ENCODE results near the gene DDX20.

DDX20 gene

GRCh38 chr1:111742938-111743549, 12.7 kb upstream of the DDX20 start:
- no peak for TF ChIP-seq CTCF (IDR thresholded peaks at IDR 0.05; ENCODE audit: low read depth, low read length, poor library complexity, severe bottlenecking)
- no peak for TF ChIP-seq EZH2phosphoT487 (IDR thresholded peaks at IDR 0.05; ENCODE audit: borderline replicate concordance, low read length)
- Histone ChIP-seq H3K4me2 (ENCODE audit: low read length) (no peak overlapping the region), H3K4me1 (ENCODE audit: control insufficient read depth, low read length) (peaks cover 30% of the 10 kb centered on the region), H3K27me3 (ENCODE audit: control insufficient read depth, low read length) (peaks cover 26% of the 10 kb centered on the region), H4K20me1 (ENCODE audit: control insufficient read depth, insufficient read depth, low read depth, low read length) (no peaks in the 10 kb centered on the region), H3K4me3 (ENCODE audit: low read length) (no peak overlapping the region), H3K9me3 (ENCODE audit: control insufficient read depth, insufficient read depth, low read length) (no peaks in the 10 kb centered on the region), H3K27ac (ENCODE audit: low read depth, low read length) (no peak overlapping the region), H3F3A (ENCODE audit: control insufficient read depth, insufficient read depth) (0 out of 2 replicates have a peak, but pooled peaks cover under 1% of the 10 kb centered on the region), H3K9me2 (replicated peaks; ENCODE audit: control insufficient read depth, low read length) (no peaks in the 10 kb centered on the region), H3K36me3 (ENCODE audit: control insufficient read depth, low read length) (no peaks in the 10 kb centered on the region), H3K79me2 (ENCODE audit: control insufficient read depth, low read length) (no peaks in the 10 kb centered on the region)

GRCh38 chr1:111743679-111744101, 12.0 kb upstream of the DDX20 start:
- Histone ChIP-seq H3K9me3 (ENCODE audit: control insufficient read depth, insufficient read depth, low read length) (no peaks in the 10 kb centered on the region), H3K79me2 (ENCODE audit: control insufficient read depth, low read length) (no peaks in the 10 kb centered on the region), H3K27me3 (ENCODE audit: control insufficient read depth, low read length) (peaks cover 26% of the 10 kb centered on the region), H3K27ac (ENCODE audit: low read depth, low read length) (no peak overlapping the region), H3K36me3 (ENCODE audit: control insufficient read depth, low read length) (no peaks in the 10 kb centered on the region), H3F3A (ENCODE audit: control insufficient read depth, insufficient read depth) (no peaks in the 10 kb centered on the region), H3K4me2 (ENCODE audit: low read length) (no peak overlapping the region), H3K4me1 (ENCODE audit: control insufficient read depth, low read length) (peaks cover 24% of the 10 kb centered on the region), H3K4me3 (ENCODE audit: low read length) (no peak overlapping the region), H4K20me1 (ENCODE audit: control insufficient read depth, insufficient read depth, low read depth, low read length) (no peaks in the 10 kb centered on the region), H3K9me2 (replicated peaks; ENCODE audit: control insufficient read depth, low read length) (no peaks in the 10 kb centered on the region)
- TF ChIP-seq EZH2phosphoT487 (IDR thresholded peaks at IDR 0.05; ENCODE audit: borderline replicate concordance, low read length) (no peak), CTCF (IDR thresholded peaks at IDR 0.05; ENCODE audit: low read depth, low read length, poor library complexity, severe bottlenecking) (no peak)

GRCh38 chr1:111745675-111746613, 9.8 kb upstream of the DDX20 start:
- Histone ChIP-seq H3K9me2 (replicated peaks; ENCODE audit: control insufficient read depth, low read length) (no peaks in the 10 kb centered on the region), H3F3A (ENCODE audit: control insufficient read depth, insufficient read depth) (no peaks in the 10 kb centered on the region), H3K4me3 (ENCODE audit: low read length) (no peak overlapping the region), H3K4me2 (ENCODE audit: low read length) (no peak overlapping the region), H3K9me3 (ENCODE audit: control insufficient read depth, insufficient read depth, low read length) (no peaks in the 10 kb centered on the region), H4K20me1 (ENCODE audit: control insufficient read depth, insufficient read depth, low read depth, low read length) (no peaks in the 10 kb centered on the region), H3K4me1 (ENCODE audit: control insufficient read depth, low read length) (peaks cover 10% of the 10 kb centered on the region), H3K36me3 (ENCODE audit: control insufficient read depth, low read length) (no peaks in the 10 kb centered on the region), H3K79me2 (ENCODE audit: control insufficient read depth, low read length) (no peaks in the 10 kb centered on the region), H3K27ac (ENCODE audit: low read depth, low read length) (no peak overlapping the region), H3K27me3 (ENCODE audit: control insufficient read depth, low read length) (peaks cover 13% of the 10 kb centered on the region)
- TF ChIP-seq EZH2phosphoT487 (IDR thresholded peaks at IDR 0.05; ENCODE audit: borderline replicate concordance, low read length) = no peak
- TF ChIP-seq CTCF (IDR thresholded peaks at IDR 0.05; ENCODE audit: low read depth, low read length, poor library complexity, severe bottlenecking) = no peak

All from DOHH2 (cell line).